Head of caudate nucleus (tissue), 42 donors: Measurements from ENCODE around the gene MRLN.

ENCODE experiments used
- DNase-seq, 42 donors: peaks; one replicate each; pipeline versions ENCODE4 v3.0.0 to v3.0.0-alpha.2; 2020 to 2021; ENCODE audit warnings: mixed read lengths in 7 of 42
- intact Hi-C: fragments of 100-400 bp; cut with DNase I; formaldehyde crosslinking; loops from one replicate; pipeline ENCODE4 v1.15.0; 2022

Gene MRLN

DNA sequence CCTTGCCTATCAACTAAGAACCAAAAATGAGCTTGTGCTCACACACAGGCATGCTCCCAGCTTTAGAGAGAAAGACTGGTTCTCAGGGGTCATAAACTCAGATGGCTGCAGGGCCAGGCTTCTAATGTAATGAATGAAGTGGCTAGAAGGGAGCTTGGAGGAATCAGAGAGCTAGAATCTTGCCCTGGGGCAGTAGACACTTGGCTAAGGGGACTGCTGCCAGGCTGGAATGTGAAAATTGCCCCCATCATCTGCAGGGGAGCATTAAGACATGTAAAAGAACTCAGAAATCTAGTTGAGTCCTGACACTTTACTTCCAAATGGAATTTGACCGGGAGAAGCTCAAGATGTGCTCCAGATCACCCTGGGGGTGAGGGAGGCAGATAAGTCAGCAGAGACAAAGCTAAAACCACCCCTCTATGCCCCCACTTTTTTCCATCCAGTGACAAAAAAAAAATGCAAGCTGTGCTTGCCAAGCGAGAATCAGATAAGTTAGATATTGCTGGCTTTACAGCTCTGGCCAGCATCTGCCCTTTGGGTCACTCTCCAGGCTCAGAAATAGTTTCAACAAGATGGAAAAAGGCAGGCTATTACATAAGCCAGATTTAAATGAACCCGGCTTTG, 41.3 kb downstream of the MRLN start:
- DNase-seq, result no peak
- intact Hi-C loops, result no loop called here

DNA sequence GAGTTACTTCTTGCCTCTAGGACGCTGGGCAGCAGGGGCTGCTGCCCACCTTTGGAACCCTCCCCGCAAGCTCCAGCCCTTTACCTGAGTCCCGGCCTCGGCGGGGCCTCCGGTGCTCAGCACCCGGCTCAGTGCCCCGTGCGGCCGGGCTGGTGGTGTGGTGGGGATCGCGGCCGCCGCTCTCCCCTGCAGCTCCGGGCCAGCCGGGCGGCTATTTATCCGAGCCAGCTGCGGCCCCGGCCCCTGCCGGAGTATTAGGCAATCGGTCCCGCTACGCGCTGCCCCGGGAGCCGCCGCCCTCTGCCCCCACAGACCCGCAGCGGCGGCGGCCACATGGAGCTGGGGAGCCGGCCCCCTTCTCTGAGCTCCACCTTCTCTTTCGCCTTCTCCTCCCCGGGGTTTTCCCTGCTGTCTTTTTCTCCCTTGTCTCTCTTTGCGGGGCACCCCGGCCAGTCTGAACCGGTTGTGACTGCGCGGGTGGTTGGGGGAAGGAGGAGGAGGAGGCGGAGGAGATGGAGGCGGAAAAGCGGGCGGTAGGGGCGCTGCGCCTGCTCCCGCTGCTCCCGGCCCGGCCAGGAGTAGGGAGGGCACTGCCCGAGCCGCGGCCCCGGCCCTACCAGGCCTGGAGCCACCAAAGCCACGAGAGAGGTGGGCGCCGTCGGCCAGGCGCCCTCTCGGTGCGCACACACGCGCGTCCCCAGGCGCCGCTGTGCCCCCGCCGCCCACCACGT, 43.7 kb downstream of the MRLN start, which contains the start of gene SLC16A9:
TSS of gene SLC16A9 (minus strand) at position 456 of the 731 bp plus-strand sequence. CDS start 25,559 bp downstream, outside the sequence.
- intact Hi-C loops, result no loop called here
- DNase-seq, result peak in 41 of 42 donors; percentile 9 to 84 (median 63)

DNA sequence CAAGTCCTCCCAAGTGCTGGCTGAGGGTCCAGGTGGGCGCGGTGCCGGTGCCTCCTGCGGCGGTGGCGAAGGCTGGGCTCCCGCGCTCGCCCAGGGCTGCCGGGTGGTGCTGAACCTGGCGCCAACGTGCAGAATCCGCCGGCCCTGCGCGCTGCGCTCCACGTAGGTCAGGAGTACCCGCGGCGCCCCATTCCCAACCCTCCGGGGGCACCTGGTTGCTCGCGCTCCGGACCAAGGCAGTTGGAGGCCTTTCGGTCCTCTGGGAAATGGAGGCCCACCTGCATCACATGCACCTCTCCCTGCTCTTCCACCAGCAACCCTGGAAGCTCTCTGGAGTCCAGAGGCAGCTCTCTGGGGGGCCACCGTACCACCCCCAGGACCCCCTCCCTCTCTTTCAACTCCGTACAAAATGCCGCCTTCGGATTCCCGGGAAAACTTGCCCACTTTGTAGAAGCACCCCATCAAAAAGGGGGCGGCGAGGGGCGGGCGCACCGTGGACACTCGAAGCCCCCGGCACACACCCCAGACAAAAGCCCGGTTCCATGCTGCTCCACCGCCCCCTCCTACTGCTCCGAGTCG, 44.4 kb downstream of the MRLN start:
- intact Hi-C loops, result no loop called here
- peak in 34 of 42 donors; percentile 6 to 65 (median 31) for DNase-seq

DNA sequence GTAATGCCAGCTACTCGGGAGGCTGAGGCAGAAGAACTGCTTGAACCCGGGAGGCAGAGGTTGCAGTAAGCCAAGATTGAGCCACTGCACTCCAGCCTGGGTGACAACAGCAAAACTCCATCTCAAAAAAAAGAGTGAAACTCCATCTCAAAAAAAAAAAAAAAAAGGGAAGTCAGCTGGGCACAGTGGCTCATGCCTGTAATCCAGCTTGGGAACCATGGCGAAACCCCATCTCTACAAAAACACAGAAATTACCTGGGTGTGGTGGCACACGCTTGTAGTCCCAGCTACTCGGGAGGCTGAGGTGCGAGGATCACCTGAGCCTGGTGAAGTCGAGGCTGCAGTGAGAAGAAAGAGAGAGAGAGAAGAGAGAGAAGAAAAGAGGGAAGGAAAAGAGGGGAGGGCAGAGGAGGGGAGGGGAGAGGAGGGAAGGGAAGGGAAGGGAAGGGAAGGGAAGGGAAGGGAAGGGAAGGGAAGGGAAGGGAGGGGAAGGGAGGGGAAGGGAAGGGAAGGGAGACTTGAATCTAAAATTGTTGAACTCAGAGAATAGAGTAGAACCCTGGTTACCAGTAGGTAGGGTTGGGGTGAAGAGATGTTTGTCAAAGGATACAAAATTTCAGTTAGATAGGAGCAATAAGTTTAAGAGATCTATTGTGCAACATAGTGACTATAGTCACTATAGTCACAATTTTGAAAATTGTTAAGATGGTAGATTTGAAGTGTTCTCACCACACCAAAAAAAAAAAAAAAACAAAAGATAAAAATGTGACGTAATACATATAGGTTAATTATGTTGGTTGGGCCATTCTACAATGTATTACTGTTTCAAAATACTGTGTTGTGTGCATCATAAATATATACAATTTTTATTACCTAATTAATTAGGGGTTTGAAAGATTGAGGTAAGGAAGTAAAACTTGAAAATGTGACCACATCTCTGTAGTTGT, 46.1 kb downstream of the MRLN start:
- no peak for DNase-seq
- intact Hi-C loops, result no loop called here

DNA sequence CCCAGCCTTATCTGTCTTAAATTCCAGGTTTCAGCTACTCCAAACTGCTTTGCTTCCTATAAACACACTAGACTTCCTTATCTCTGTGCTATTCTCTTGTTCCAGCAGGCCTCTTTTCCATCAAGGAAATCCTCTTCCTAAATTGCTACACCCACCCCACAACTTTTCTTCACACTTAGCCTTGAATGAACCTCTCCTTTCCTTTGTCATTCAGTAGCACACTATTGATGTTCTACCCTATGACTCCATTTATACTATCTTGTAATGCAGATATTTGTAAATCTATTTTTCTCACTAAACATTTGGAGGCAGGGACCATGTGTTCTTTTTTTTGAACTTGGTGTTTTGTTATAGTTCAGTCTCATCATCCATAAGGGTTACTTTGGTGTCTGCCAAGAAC, 47.3 kb downstream of the MRLN start:
- DNase-seq, result no peak
- intact Hi-C loops, result no loop called here

DNA sequence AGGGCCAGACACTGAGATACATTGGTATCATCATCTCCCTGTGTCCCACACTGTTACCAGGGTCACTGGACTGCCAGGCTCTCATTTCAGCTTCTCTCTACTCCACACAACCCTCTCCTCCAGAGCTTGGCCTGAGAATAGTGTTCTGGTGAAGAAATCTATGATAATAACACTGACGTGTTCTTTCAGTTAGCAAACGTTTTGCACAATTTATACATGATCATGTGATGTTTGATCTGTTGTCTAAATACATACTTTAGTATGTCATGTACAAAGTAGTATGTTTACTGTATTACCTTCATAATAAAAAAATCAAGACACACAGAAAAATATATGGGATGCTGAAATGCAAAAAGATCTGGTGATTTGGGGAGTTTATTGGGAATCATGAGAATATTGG, 48.6 kb downstream of the MRLN start:
- intact Hi-C loops, result no loop called here
- no peak for DNase-seq

DNA sequence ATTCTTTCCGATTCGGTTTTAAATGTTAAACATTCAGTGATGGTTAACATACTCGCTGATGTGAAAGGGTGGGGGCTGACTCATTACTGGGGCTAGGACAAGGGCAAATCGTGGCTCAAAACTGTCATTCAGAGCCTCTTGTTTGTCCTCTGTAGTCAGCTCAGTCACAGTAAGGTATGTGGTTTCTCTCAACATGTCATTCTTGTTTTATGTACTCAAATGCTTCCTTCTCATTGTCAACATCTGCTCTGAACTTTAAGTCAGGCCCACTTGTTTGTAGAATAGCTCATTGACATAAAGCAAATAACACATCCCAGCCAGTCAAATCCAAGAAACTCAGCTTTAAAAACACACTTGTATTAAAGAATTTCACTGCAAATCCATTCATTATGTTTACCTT, 50.9 kb downstream of the MRLN start:
- intact Hi-C loops, result no loop called here
- no peak for DNase-seq

DNA sequence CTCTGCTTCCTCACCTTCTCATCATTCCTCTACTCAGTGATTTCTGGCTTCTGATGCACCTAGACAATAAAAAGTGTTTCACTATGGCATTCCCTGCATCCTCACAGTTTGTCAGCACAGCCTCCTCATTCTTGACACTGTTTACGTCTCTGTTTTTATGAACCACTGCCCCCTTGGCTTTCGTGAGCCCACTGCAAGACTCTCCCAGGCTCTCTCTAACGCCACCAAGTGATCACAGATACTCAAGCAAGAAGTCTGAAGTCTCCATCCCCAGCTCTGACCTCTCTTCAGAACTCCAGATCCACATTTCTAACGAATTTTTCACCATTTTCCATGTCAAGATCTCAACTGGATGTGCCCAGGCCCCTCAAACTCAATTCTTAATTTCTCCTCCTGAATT, 52.5 kb downstream of the MRLN start:
- intact Hi-C loops, result no loop called here
- no peak for DNase-seq

DNA sequence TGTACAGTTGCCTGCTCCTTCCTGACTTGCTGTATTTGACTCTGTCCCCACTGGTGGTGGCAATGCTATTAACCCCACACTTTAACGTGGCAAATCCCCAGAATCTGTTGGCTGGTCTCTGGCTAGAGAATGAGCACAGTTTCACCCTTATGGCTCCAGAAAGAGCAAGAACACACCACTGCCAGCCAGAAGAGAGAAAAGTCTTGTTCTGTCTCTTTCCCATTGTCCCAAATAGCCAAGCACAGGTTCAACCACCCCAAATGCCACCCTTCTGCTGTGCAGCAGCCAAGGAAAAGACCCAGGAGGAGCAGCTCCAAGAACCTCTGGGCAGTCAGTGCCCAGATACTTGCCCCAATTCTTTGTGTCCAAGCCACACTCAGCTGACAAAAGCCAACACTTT, 54.9 kb downstream of the MRLN start:
- intact Hi-C loops, result no loop called here
- peak in 16 of 42 donors; percentile 4 to 46 (median 19) for DNase-seq

DNA sequence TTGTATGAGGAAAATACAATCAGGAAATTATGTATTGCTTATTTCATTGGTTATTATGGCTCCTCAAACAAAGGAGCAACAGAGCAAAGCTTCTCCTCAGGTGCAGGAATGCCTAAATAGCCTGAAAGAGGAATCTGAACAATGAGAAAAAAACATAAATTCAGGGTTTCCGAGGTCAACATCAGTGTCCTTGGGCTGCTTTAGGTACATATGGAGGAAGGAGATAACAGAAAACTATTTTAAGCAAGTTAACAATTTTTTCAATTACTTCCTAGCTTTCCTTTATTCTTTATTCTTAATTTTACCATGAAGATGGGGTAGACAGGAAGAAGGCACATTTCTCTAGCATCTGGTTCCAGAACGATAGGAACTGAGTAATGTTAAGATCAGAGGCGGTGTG, 57.6 kb downstream of the MRLN start:
- no peak for DNase-seq
- intact Hi-C loops, result no loop called here

DNA sequence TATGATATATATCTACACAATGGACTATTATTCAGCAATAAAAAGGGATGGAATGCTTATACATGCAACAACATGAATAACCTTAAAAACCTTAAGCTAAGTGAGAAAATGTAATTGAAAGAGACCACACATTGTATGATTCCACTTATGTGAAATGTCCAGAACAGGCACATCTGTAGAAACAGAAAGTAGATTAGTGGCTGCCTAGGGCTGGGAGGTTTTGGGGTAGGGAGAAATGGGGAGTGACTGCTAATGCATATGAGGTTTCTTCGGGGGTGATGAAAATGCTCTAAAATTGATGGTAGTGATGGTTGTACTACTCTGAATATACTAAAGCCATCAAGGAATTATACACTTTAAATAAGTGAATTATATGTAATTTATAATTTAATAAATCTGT, 58.3 kb downstream of the MRLN start:
- DNase-seq, result no peak
- intact Hi-C loops, result no loop called here

DNA sequence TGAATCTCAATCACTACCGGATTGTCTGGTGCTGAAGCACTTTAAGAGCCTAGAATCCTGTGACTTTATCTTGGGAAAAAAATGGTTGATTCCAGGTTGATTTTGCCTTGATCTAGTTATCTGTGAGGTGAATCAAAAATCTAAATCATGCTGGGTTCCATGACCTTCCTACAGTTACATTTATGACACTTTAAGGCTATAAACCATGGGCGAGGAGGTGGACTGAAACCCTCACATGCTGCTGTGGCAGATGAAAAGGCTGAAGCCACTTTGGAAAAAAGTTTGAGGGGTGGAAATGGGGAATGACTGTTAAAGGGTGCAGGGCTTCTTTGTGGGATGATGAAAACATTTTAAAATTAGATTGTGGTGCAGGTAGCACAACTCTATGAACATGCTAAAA, 61.1 kb downstream of the MRLN start:
- intact Hi-C loops, result no loop called here
- DNase-seq, result no peak

DNA sequence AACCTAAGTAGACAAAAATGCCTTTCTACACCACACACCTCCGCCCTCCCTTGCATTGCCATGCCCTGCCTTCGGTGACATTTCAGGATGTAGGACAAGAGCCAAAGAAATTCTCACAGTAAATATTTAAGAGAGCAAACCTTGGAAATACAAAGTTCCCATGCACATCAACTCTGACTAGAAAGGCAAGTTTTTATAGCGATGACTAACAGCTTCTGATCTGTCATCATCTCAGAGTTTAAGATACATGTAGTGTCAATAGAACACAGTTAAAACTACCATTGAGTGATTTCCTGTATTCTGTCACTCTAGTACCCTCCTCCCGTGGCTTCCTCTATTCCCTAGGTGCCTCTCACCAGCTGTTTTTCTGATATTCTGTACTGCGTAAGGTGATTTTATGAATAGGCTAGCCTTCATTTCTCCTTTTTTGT, 64.3 kb downstream of the MRLN start:
- intact Hi-C loops, result no loop called here
- DNase-seq, result no peak

DNA sequence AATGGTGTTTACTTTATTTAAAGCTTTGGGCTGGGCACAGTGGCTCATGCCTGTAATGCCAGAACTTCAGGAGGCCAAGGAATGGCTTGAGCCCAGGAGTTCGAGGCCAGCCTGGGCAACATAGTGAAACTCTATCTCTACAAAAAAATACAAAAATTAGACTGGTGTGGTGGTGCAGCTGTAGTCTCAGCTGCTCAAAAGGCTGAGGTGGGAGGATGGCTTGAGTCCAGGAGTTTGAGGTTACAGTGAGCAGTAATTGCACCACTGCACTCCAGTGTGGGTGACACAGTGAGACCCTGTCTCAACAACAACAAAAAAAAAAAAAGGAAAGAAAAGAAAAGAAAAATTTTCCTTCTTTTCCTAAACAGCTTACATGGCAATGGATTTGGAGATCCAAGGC, 65.6 kb downstream of the MRLN start:
- intact Hi-C loops, result no loop called here
- no peak for DNase-seq
